SJCRH30 (cell line): ENCODE results near the gene SLC30A5. TPM values are rescaled to one million over a fixed set of nuclear protein-coding genes. Genes with fewer than 3 reads are reported as not detected.
"Not testable (repeated sequence)": the region's sequence is repeated elsewhere in the genome, so short reads cannot be mapped to it uniquely, and the experiment has no call there.

Source experiments
- DNase-seq, 2 experiments: peaks; one replicate each; pipeline ENCODE4 v3.0.0-alpha.2; 2015 to 2020
- H3K27ac ChIP-seq: fragments of 250-450 bp; sonication (Bioruptor Pico); 2 replicates; pipeline ENCODE4 v1.5.1; 2020; ENCODE audit warnings: mild to moderate bottlenecking, moderate library complexity
- H3K27me3 ChIP-seq: fragments of 250-450 bp; sonication (Bioruptor Pico); 2 replicates; pipeline ENCODE4 v1.5.1; 2020; ENCODE audit warnings: mild to moderate bottlenecking, moderate library complexity
- H3K36me3 ChIP-seq: fragments of 250-450 bp; sonication (Bioruptor Pico); 2 replicates; pipeline ENCODE4 v1.5.1; 2020; ENCODE audit warnings: mild to moderate bottlenecking, moderate library complexity
- H3K4me1 ChIP-seq: fragments of 250-450 bp; sonication (Bioruptor Pico); 2 replicates; pipeline ENCODE4 v1.5.1; 2020; ENCODE audit warnings: mild to moderate bottlenecking, moderate library complexity
- H3K4me3 ChIP-seq: fragments of 250-450 bp; sonication (Bioruptor Pico); 2 replicates; pipeline ENCODE4 v1.5.1; 2020; ENCODE audit warnings: mild to moderate bottlenecking, moderate library complexity
- H3K9me3 ChIP-seq: fragments of 250-450 bp; sonication (Bioruptor Pico); replicated peaks from 2 replicates; pipeline ENCODE4 v1.5.1; 2020; ENCODE audit warnings: mild to moderate bottlenecking, moderate library complexity
- total RNA-seq: library from RNA; depleted of rRNA; stranded (reverse); fragments of >200 nt; shearing (Covaris generic); gene quantifications from 2 replicates; pipeline ENCODE4 v1.2.3, GENCODE V29; 2014; rRNA removed

The SLC30A5 gene
- 47.0 and 51.8 TPM in 2 replicates for total RNA-seq

DNA sequence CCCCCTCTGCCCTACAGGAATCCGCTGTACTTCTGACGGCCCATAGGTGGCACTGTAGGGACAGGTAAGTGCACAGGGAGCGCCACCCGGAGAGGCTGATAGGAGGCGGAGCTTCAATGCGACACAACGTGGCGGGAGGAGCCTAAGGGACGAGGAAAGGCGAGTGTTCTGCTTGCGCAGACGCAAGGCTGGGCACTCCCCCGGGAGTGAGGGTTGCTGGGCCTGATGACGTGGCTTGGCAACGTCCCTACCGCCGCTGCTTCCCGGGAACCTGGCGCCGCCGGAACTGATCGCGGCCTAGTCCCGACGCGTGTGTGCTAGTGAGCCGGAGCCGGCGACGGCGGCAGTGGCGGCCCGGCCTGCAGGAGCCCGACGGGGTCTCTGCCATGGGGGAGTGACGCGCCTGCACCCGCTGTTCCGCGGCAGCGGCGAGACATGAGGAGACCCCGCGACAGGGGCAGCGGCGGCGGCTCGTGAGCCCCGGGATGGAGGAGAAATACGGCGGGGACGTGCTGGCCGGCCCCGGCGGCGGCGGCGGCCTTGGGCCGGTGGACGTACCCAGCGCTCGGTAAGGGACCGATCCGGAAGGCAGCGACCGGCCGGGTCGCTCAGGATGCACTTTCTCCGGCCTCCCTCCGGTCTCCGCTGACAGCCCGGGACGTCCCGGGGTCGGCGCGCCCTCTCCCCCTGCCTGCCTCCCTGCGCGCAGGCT is at the start of gene SLC30A5:
TSS of gene SLC30A5 (plus strand) at position 244 of the 712 bp plus-strand sequence. CDS start at position 486, 242 bp downstream.
- Histone ChIP-seq H3K27me3 (no peaks in the 10 kb centered on the region), H3K27ac (peak within 1 kb of the TSS; percentile 82), H3K4me3 (peak within 1 kb of the TSS; percentile 88), H3K9me3 (no peaks in the 10 kb centered on the region), H3K4me1 (no peaks in the 10 kb centered on the region), H3K36me3 (0 out of 2 replicates have a peak, but pooled peaks cover 4% of the 10 kb centered on the region)
- DNase-seq: peak; percentile 99 to 100

GRCh38 chr5:69045213-69045612 is 48.6 kb upstream of the SLC30A5 start:
- H3K36me3 ChIP-seq, DNase-seq, H3K27ac ChIP-seq, H3K4me3 ChIP-seq, H3K9me3 ChIP-seq, H3K27me3 ChIP-seq: not testable (repeated sequence)
- peaks cover 10% of the 10 kb centered on the region for H3K4me1 ChIP-seq

DNA sequence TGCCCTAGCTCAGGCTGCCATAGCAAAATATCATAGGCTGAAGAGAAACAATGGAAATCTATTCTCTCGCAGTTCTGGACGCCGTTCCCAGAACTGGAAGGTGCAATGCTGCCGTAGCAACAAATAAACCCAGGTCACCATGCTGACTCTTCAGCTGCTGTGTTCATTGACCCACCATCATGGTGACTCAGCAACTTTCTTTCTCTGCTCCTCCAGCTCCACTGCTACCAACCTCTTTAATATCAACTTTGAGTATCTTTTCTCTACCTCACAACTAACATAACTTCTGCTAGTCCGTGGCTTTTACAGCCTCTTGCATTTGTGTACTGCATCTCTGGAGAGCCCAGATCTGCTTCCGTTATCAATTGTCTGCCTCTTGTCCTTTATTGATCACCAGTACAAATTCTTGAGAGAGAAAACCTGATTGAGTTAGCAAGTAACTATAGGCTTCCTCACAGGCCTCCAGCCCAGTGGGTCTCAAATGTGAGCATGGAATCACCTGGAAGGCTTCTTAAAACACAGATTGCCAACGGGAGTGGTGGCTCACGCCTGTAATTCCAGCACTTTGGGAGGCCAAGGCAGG is 47.3 kb upstream of the SLC30A5 start:
- Histone ChIP-seq H3K4me3 (no peak overlapping the region), H3K27me3 (no peaks in the 10 kb centered on the region), H3K9me3 (no peaks in the 10 kb centered on the region), H3K4me1 (peaks cover 10% of the 10 kb centered on the region), H3K36me3 (no peaks in the 10 kb centered on the region), H3K27ac (no peak overlapping the region)
- no peak for DNase-seq

- H3K27me3 ChIP-seq: no peaks in the 10 kb centered on the region
- no peak overlapping the region for H3K27ac ChIP-seq
- no peak overlapping the region for H3K4me3 ChIP-seq
- H3K4me1 ChIP-seq: peaks cover 8% of the 10 kb centered on the region
- H3K36me3 ChIP-seq: no peaks in the 10 kb centered on the region
- no peaks in the 10 kb centered on the region for H3K9me3 ChIP-seq
- peak in 1 of 2 experiments; percentile 30 for DNase-seq
Observed at GRCh38 chr5:69048230-69048629, 45.6 kb upstream of the SLC30A5 start.

GRCh38 chr5:69049151-69049550 is 44.7 kb upstream of the SLC30A5 start:
- no peak overlapping the region for H3K4me3 ChIP-seq
- no peaks in the 10 kb centered on the region for H3K27me3 ChIP-seq
- H3K9me3 ChIP-seq: no peaks in the 10 kb centered on the region
- H3K36me3 ChIP-seq: no peaks in the 10 kb centered on the region
- DNase-seq: no peak
- H3K27ac ChIP-seq: no peak overlapping the region
- H3K4me1 ChIP-seq: peaks cover 8% of the 10 kb centered on the region

DNA sequence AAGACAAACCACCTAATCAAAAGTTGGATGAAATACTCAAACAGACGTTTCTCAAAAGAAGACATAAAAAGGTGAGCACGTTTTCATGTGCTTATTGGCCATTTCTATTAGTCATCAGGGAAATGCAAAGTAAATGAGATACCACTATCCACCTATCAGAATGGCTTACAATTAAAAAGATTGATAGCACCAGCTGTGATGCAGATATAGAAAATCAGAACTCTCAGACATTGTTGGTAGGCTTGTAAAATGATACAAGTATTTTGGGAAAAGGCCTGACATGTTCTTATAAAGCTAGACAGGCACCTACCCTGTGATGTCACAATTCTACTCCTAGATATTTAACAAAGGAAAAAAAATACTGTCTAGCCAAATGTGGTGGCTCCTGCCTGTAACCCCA is 44.0 kb upstream of the SLC30A5 start:
- Histone ChIP-seq H3K9me3 (no peaks in the 10 kb centered on the region), H3K4me1 (peaks cover 8% of the 10 kb centered on the region), H3K27me3 (no peaks in the 10 kb centered on the region), H3K27ac (no peak overlapping the region), H3K4me3 (no peak overlapping the region), H3K36me3 (no peaks in the 10 kb centered on the region)
- peak in 1 of 2 experiments; percentile 50 for DNase-seq

- no peak overlapping the region for H3K27ac ChIP-seq
- no peaks in the 10 kb centered on the region for H3K9me3 ChIP-seq
- H3K36me3 ChIP-seq: no peaks in the 10 kb centered on the region
- no peak overlapping the region for H3K4me3 ChIP-seq
- H3K27me3 ChIP-seq: no peaks in the 10 kb centered on the region
- peaks cover 8% of the 10 kb centered on the region for H3K4me1 ChIP-seq
- DNase-seq: no peak
Observed at GRCh38 chr5:69050214-69050613, 43.6 kb upstream of the SLC30A5 start.

DNA sequence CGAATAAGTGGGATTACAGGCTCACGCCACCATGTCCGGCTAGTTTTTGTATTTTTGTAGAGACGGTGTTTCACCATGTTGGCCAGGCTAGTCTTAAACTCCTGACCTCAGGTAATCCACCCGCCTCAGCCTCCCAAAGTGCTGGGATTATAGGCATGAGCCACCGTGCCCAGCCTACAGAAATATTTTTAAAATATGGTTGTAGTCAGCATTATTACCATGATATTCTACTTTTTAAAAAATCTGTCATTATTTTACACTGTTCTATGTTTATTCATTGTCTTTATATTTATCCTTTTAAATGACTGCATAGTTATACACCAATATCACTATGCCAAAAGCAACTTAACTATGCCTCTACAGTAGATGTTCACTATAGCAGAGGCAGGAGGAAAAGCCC is 41.6 kb upstream of the SLC30A5 start:
- Histone ChIP-seq H3K4me3 (no peak overlapping the region), H3K9me3 (no peaks in the 10 kb centered on the region), H3K4me1 (peaks cover 8% of the 10 kb centered on the region), H3K27ac (no peak overlapping the region), H3K36me3 (no peaks in the 10 kb centered on the region), H3K27me3 (no peaks in the 10 kb centered on the region)
- no peak for DNase-seq

GRCh38 chr5:69074664-69075521 is 18.9 kb upstream of the SLC30A5 start:
- Histone ChIP-seq H3K9me3 (no peaks in the 10 kb centered on the region), H3K27me3 (no peaks in the 10 kb centered on the region), H3K4me3 (no peak overlapping the region), H3K4me1 (no peaks in the 10 kb centered on the region), H3K27ac (no peak overlapping the region), H3K36me3 (no peaks in the 10 kb centered on the region)
- DNase-seq: no peak

- no peak for DNase-seq
Observed at GRCh38 chr5:69075522-69076179, 18.2 kb upstream of the SLC30A5 start.

GRCh38 chr5:69078921-69079540 is 14.8 kb upstream of the SLC30A5 start:
- H3K4me1 ChIP-seq: no peaks in the 10 kb centered on the region
- H3K27ac ChIP-seq: no peak overlapping the region
- DNase-seq: no peak

More at GRCh38 chr5:69075522-69076179, 18.2 kb upstream of the SLC30A5 start:
- H3K4me3 ChIP-seq: no peak overlapping the region
- H3K4me1 ChIP-seq: no peaks in the 10 kb centered on the region
- no peaks in the 10 kb centered on the region for H3K9me3 ChIP-seq
- no peak overlapping the region for H3K27ac ChIP-seq
- no peaks in the 10 kb centered on the region for H3K27me3 ChIP-seq
- H3K36me3 ChIP-seq: no peaks in the 10 kb centered on the region

DNA sequence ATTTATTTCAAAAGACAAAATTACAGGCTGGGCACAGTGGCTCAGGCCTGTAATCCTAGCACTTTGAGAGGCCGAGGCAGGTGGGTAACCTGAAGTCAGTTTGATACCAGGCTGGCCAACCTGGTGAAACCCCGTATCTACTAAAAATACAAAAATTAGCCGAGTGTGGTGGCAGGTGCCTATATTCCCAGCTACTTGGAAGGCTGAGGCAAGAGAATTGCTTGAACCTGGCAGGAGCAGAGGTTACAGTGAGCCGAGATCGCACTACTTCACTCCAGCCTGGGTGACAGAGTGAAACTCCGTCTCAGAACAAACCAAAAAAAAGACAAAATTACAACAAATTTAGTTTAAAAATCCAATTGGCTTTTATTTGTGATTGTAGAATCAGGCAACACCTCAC is 14.3 kb upstream of the SLC30A5 start:
- no peaks in the 10 kb centered on the region for H3K9me3 ChIP-seq
- no peak for DNase-seq
- no peak overlapping the region for H3K27ac ChIP-seq
- H3K4me1 ChIP-seq: no peaks in the 10 kb centered on the region
- H3K4me3 ChIP-seq: no peak overlapping the region
- H3K36me3 ChIP-seq: no peaks in the 10 kb centered on the region
- no peaks in the 10 kb centered on the region for H3K27me3 ChIP-seq

More at GRCh38 chr5:69078921-69079540, 14.8 kb upstream of the SLC30A5 start:
- Histone ChIP-seq H3K36me3 (no peaks in the 10 kb centered on the region), H3K27me3 (no peaks in the 10 kb centered on the region), H3K4me3 (no peak overlapping the region), H3K9me3 (no peaks in the 10 kb centered on the region)

GRCh38 chr5:69083412-69083811 is 10.4 kb upstream of the SLC30A5 start:
- H3K9me3 ChIP-seq: no peaks in the 10 kb centered on the region
- no peaks in the 10 kb centered on the region for H3K36me3 ChIP-seq
- H3K27me3 ChIP-seq: no peaks in the 10 kb centered on the region
- no peaks in the 10 kb centered on the region for H3K4me1 ChIP-seq
- H3K4me3 ChIP-seq: no peak overlapping the region
- peak; percentile 13 to 33 for DNase-seq
- no peak overlapping the region for H3K27ac ChIP-seq

- Histone ChIP-seq H3K27me3 (no peaks in the 10 kb centered on the region), H3K4me1 (no peaks in the 10 kb centered on the region), H3K9me3 (no peaks in the 10 kb centered on the region), H3K36me3 (no peaks in the 10 kb centered on the region), H3K27ac (no peak overlapping the region), H3K4me3 (no peak overlapping the region)
- no peak for DNase-seq
Observed at GRCh38 chr5:69084195-69084594, 9.6 kb upstream of the SLC30A5 start.
